ENCODE measurements around the gene PUS1. TPM values are rescaled to one million over a fixed set of nuclear protein-coding genes. Genes with fewer than 3 reads are reported as not detected.

Gene PUS1
- total and polyA plus RNA-seq, 10 of the 15 experiments (the other 5 are each of a cell fraction or from before 2014, with no cell fraction given): 1.3 to 74.2 (median 25.4) TPM

DNA sequence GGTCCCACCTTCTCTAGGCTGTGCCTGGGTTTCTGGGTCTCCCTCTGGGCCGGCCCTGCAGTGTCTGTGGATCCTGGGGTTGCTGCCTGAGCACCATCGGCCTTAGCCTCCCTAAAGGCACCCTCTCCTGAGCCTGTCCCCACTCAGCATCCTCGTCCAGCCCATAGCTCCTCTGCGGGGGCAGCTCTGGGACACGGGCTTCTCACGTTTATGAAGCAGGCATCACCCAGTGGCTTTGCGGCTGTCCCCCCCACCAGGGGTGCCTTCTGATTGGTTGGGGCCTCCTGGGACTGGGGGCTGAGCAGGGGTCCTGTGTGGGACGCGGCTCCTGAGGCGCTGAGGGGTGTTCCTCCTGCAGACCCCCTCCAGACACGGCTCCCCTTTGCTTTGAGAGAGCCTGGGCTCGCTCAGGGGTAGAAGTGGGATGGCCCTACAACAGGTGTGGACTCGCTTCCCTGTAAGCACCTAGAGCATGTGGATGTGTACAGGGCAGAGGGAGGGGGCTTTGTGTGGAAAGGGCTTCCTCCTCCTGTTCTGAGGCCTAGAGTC is 23.9 kb upstream of the PUS1 start:
- no peak overlapping the region for H3K9ac ChIP-seq (ENCODE audit: control insufficient read depth, insufficient read depth, low read length)
- in situ Hi-C loops (cut with MboI): no loop called here
- ChIA-PET RAD21 (ENCODE audit: unreplicated experiment) (no interaction called here), CTCF (no interaction called here), SMC1A (ENCODE audit: uncharacterized antibody, unreplicated experiment) (no interaction called here), POLR2A (no interaction called here)
- no peaks in the 10 kb centered on the region for H3K36me3 ChIP-seq (ENCODE audit: control insufficient read depth in 2 of 2, insufficient read depth in 2 of 2, low read length in 1 of 2)
- no peaks in the 10 kb centered on the region; the same call in 1 of the 2 replicates for H4K20me1 ChIP-seq (ENCODE audit: control insufficient read depth, insufficient read depth)
- no peak overlapping the region for H3K4me2 ChIP-seq (ENCODE audit: control insufficient read depth, insufficient read depth)
- H3K27me3 ChIP-seq (replicated peaks in 1 of 2; ENCODE audit: control insufficient read depth in 2 of 2, insufficient read depth in 2 of 2, low read length in 1 of 2): no peaks in the 10 kb centered on the region
- H3K79me2 ChIP-seq (ENCODE audit: control insufficient read depth, insufficient read depth, low read length): no peaks in the 10 kb centered on the region
- BruUV-seq (replicated peaks): no TSS peak
- no peak for ATAC-seq
- no peaks in the 10 kb centered on the region for H3K4me1 ChIP-seq (ENCODE audit: control insufficient read depth, insufficient read depth, low read length)
- DNase-seq (ENCODE audit: low read depth, low spot score): no peak
- H3K9me3 ChIP-seq (replicated peaks; ENCODE audit: control insufficient read depth, insufficient read depth, low read length): no peaks in the 10 kb centered on the region
- H3K4me3 ChIP-seq: no peak overlapping the region
- WGBS (ENCODE audit: insufficient coverage, insufficient replicate concordance, low lambda C conversion rate, missing lambda C conversion rate): 81% methylated on average over 13 of the region's 13 CpGs
- no peak for TF ChIP-seq MXI1 (IDR thresholded peaks at IDR 0.05; ENCODE audit: low read depth, low read length)
- no peak for TF ChIP-seq PAX5 (IDR thresholded peaks at IDR 0.05; ENCODE audit: borderline replicate concordance, low read depth, low read length)
- TF ChIP-seq EP300 (IDR thresholded peaks at IDR 0.05; ENCODE audit: borderline replicate concordance in 1 of 2, control insufficient read depth in 1 of 2, low read depth in 2 of 2, low read length in 2 of 2): no peak
- TF ChIP-seq, protein P1, sequence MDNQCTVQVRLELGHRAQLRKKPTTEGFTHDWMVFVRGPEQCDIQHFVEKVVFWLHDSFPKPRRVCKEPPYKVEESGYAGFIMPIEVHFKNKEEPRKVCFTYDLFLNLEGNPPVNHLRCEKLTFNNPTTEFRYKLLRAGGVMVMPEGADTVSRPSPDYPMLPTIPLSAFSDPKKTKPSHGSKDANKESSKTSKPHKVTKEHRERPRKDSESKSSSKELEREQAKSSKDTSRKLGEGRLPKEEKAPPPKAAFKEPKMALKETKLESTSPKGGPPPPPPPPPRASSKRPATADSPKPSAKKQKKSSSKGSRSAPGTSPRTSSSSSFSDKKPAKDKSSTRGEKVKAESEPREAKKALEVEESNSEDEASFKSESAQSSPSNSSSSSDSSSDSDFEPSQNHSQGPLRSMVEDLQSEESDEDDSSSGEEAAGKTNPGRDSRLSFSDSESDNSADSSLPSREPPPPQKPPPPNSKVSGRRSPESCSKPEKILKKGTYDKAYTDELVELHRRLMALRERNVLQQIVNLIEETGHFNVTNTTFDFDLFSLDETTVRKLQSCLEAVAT (IDR thresholded peaks at IDR 0.05): no peak
- TF ChIP-seq ZBTB11 (CRISPR knock-in tag; IDR thresholded peaks at IDR 0.05): no peak
- TF ChIP-seq CBX3 (IDR thresholded peaks at IDR 0.05; ENCODE audit: borderline replicate concordance, low read depth): no peak
- TF ChIP-seq, protein P2, sequence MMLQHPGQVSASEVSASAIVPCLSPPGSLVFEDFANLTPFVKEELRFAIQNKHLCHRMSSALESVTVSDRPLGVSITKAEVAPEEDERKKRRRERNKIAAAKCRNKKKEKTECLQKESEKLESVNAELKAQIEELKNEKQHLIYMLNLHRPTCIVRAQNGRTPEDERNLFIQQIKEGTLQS (IDR thresholded peaks at IDR 0.05; ENCODE audit: borderline replicate concordance, extremely low read depth, low read depth, low read length): no peak
- intact Hi-C loops (cut with micrococcal nuclease; ENCODE audit: unreplicated experiment): no loop called here
- H3K27ac ChIP-seq (ENCODE audit: control insufficient read depth, insufficient read depth): no peak overlapping the region
- no peak for FAIRE-seq
- H2AFZ ChIP-seq (ENCODE audit: control insufficient read depth, low read depth, low read length): no peak overlapping the region

Measured in GM12878 (cell line).